ENCODE data around the gene TMEM39A. TPM values are rescaled to one million over a fixed set of nuclear protein-coding genes. Genes with fewer than 3 reads are reported as not detected.

Gene TMEM39A
- total RNA-seq, 1 donor from 2014 or later, result 15.0 TPM

DNA sequence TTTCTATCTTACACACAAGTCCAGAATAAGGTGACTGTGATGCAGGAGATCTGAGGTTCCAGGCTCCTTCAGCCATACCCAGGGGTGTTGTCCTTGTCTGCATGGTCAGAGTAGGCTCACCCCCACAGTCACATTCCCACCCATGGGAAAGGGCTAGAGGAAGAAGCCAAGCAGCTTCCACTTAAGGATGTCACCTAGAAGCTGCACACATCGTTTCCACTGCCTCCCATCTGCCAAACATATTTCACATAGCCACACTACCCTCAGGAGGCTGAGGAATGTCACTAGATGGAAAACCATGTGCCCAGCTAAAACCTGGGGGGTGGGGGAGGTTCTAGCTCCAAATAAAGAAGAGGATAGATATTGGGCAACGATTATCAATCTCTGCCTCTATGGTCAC lies 58.1 kb downstream of the TMEM39A start:
- DNase-seq, result no peak
- intact Hi-C loops (cut with DNase I), result no loop called here

DNA sequence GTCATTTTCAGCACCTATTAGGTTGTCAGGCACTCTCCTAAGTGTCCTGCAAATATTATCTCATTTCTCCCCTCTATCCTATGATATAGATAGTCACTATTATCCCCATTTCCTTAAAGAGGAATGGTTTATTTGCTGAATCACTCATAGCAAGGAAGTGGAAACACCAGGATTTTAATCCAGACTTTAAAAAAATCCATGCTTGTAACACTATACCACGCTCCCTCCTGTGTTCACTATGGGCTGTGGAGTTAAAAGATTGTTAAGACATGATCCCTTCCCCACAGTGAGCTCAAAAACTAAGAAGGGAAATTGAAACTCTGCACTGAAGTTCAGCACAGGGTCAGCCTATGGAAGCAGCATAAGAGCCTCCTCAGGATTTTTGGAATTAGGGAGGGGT lies 60.2 kb downstream of the TMEM39A start:
- ATAC-seq (ENCODE audit: poor library complexity), result no peak
- intact Hi-C loops (cut with DNase I), result no loop called here
- DNase-seq, result no peak

More for the DNA sequence above, 58.1 kb downstream of the TMEM39A start:
- peak; percentile 70 for ATAC-seq (ENCODE audit: poor library complexity)

DNA sequence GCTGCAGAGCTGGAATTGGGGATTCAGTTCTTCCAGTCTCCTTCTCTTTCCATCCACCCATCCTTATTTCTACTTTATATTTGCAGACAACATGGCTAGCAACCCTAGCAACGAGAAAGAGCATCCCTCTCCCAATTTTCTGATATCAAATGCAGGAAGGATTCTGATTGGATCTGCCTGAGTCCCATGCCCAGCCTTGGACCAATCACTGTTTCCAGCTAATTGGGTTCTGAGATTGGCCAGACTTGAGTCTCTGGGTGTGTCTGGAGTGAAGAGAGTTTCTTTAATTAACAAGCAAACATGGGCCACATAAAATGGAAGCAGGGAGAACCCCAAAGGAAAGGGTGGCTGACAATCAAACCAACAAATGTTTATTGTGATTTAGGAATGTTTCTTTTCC lies 60.6 kb downstream of the TMEM39A start:
- ATAC-seq (ENCODE audit: poor library complexity) (no peak), DNase-seq (no peak)

DNA sequence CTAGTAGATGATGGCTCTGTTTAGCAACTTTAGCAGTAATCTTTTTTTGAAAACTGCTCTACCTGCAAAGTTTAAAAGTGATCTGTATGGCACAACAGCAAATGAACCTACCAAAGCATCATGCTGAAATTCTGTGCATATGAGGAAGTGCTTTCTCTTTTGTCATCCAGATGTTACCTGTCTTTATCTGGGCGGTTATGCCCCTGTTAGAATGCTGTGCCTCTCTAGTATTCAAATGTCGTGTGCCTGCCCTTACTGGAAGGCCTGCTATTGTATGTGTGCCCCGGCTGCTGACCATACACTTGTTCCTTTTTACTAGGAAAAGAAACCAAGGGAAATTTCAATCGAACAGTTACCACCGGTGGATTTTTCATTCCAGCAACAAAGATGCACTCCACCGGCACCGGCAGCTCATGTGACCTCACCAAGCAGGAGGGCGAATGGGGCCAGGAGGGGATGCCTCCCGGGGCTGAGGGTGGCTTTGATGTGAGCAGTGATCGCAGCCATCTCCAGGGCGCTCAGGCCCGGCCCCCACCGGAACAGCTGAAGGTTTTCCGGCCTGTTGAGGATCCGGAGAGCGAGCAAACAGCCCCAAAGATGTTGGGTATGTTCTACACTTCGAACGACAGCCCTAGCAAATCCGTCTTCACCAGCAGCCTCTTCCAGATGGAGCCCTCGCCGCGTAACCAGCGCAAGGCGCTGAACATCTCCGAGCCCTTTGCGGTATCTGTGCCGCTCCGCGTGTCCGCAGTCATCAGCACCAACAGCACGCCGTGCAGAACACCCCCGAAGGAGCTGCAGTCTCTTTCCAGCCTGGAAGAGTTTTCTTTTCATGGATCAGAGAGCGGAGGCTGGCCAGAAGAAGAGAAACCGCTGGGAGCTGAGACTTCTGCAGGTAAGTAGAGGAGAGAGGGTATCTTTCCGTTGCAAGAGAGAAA lies 61.6 kb downstream of the TMEM39A start:
- DNase-seq (no peak), ATAC-seq (ENCODE audit: poor library complexity) (no peak)
- intact Hi-C loops (cut with DNase I), result no loop called here

More for the DNA sequence above, 60.6 kb downstream of the TMEM39A start:
- intact Hi-C loops (cut with DNase I), result no loop called here

DNA sequence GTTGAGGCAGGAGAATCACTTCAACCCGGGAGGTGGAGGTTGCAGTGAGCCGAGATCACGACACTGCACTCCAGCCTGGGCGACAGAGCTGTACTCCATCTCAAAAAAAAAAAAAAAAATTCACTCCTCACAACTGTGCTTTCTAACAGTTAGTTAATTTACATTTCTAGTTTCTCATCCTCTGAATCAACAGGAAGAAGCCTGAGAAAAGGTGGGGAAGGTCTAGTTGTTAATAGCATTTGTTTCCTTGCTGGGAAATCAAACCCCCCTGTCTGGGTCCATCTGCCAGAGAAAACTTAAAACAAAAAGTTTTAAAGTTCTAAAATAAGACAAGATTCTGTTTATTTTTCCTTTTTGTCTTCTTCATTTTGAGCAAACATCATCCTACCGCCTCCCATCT lies 62.3 kb downstream of the TMEM39A start:
- intact Hi-C loops (cut with DNase I), result no loop called here
- DNase-seq, result no peak
- ATAC-seq (ENCODE audit: poor library complexity), result no peak

DNA sequence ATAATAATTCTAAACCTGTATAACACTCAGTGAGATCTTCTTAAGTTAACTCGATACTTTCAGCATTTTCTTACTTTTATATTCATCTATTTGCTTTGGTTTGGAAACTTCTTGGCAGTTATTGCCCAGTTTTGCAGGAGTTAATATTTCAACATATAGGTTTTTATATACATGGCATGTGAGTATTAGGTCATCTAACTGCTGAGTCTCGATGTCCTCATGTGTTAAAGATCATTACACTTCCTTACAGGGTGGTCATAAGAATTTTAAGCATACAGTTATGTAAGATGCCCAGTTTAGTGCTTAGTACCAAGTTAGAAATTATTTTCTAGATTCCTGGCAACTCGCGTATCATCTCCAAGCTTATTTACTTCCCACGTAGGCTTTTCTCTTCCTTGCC lies 62.9 kb downstream of the TMEM39A start:
- ATAC-seq (ENCODE audit: poor library complexity) (no peak), DNase-seq (no peak)
- intact Hi-C loops (cut with DNase I), result no loop called here

DNA sequence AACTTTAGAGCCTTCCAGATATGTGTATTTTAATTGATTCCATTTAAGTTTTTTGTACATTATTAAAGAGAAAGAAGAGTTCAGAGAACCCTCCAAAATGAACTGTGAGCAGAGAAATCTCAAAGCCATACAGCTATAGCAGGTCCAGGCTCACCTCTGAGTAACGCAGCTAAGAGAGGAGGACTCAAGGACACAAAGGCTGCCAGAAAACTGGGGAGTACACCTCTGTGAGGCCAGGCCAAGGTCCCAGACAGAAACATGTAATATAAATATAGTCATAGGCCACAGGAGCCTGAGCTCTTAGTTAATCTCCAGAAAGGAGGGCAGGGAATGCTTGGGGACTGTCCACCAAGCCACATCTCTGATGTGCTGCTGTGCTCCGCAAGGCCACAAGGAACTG lies 66.5 kb downstream of the TMEM39A start:
- ATAC-seq (ENCODE audit: poor library complexity), result peak; percentile 77
- no peak for DNase-seq
- intact Hi-C loops (cut with DNase I), result no loop called here

DNA sequence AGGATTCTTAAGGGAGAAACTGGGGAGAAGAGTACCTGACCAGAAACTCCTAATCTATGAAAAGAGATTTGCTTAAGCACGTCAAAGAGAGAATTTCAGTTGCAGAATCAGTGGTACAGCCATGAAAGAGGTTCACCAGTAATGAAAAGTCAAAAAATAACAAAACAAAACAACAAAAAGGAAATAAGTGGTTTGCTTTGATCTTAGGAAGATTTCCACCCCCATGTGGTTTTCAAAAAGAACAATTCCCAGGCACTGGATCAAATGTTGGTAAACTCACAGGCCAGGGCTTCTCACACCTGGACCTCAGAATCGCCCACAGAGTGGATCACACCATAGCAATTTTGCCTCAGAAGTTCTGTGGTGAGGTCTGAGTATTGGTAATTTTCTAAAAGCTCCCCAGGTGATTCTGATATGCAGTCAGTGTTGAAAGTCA lies 67.5 kb downstream of the TMEM39A start:
- DNase-seq, result no peak
- intact Hi-C loops (cut with DNase I), result no loop called here

DNA sequence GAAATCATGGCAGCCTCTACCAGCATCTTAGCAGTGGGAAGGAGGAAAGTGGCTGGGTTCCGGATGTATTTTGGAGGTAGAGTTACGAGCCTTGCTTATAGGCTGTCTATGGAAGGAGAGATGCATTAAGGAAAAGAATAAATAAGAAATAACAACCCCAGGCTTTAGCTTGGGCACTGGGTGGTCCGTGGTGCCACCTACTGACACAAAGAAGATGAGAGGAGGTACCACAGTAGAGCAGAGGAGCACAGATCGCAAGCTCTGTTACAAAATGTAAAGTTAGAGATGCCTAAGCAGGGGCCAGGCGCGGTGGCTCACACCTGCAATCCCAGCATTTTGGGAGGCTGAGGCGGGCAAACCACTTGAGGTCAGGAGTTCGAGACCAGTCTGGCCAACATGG lies 74.8 kb downstream of the TMEM39A start:
- ATAC-seq (ENCODE audit: poor library complexity) (no peak), DNase-seq (no peak)
- intact Hi-C loops (cut with DNase I), result no loop called here

More for the DNA sequence above, 67.5 kb downstream of the TMEM39A start:
- ATAC-seq (ENCODE audit: poor library complexity), result no peak

DNA sequence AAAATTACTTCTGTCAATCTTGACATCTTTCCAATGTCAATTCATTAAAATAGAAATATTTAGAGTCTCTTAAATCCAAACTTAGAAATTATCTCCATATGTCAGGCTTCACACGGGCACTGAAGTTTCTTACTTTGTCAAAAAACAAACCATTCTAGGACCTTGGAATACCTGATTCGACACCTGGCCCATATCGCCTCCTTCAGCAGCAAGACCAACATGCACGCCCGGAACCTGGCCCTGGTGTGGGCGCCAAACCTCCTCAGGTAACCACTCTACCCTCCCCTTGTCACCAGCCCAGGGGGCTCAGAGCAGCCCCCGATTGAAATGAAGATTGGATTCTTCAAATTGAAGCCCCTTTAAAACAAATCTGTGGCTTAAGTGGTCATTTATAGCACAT lies 81.3 kb downstream of the TMEM39A start:
- DNase-seq (no peak), ATAC-seq (ENCODE audit: poor library complexity) (no peak)
- intact Hi-C loops (cut with DNase I), result no loop called here

DNA sequence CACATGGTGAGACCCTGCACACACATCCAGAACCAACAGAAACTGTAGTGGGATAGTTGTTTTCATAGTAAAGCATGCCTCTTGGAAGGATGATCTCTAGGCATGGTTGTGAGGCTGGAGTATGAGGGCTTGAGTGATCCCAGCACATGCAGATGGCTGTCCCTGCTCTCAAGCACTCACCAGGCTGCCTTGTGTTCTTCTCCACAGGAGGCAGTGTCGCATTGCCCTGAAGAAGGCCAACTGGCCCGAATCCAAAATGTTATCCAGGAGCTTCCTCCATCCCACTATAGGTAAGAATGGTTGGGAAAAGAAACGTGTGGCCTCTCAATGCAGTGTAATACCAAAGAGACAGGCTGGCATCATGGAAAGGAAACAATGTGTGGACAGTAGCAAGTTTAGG lies 82.7 kb downstream of the TMEM39A start:
- intact Hi-C loops (cut with DNase I), result no loop called here
- DNase-seq, result no peak
- ATAC-seq (ENCODE audit: poor library complexity), result peak; percentile 42

Other genes starting within 250 kb of the TMEM39A start
- gene B4GALT4, start 222.7 kb downstream of the TMEM39A start, total RNA-seq, result 10.5 TPM
- gene ARHGAP31, start 169.2 kb downstream of the TMEM39A start, total RNA-seq, result 42.1 TPM
- 4.6 TPM for gene POGLUT1, start 5.3 kb upstream of the TMEM39A start, total RNA-seq
- gene TIMMDC1, start 34.9 kb upstream of the TMEM39A start, total RNA-seq, result 331 TPM
- not detected for gene CD80, start 96.0 kb upstream of the TMEM39A start, total RNA-seq
- gene ADPRH, start 115.9 kb upstream of the TMEM39A start, total RNA-seq, result 12.2 TPM
- gene PLA1A, start 134.3 kb upstream of the TMEM39A start, total RNA-seq, result 1.6 TPM
- gene POPDC2, start 197.0 kb upstream of the TMEM39A start, total RNA-seq, result 538 TPM
- gene COX17, start 213.8 kb upstream of the TMEM39A start, total RNA-seq, result 168 TPM
- 0.75 TPM for gene CFAP91, start 239.4 kb upstream of the TMEM39A start, total RNA-seq

Measured in Right ventricle myocardium superior (tissue), 1 donor.